ENCODE measurements around the gene DKK1. TPM values are rescaled to one million over a fixed set of nuclear protein-coding genes. Genes with fewer than 3 reads are reported as not detected.
A peak's percentile ranks its signal among the peaks of the same experiment; 100 is the strongest.

DKK1 gene
- polyA plus RNA-seq, 10 donors: 0.36 to 11.7 (median 0.66) TPM

DNA sequence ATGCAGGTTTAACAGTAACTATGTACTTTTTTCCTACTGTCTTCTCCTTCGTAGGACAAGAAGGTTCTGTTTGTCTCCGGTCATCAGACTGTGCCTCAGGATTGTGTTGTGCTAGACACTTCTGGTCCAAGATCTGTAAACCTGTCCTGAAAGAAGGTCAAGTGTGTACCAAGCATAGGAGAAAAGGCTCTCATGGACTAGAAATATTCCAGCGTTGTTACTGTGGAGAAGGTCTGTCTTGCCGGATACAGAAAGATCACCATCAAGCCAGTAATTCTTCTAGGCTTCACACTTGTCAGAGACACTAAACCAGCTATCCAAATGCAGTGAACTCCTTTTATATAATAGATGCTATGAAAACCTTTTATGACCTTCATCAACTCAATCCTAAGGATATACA is 2.4 kb downstream of the DKK1 start:
- DNase-seq: no peak

DNA sequence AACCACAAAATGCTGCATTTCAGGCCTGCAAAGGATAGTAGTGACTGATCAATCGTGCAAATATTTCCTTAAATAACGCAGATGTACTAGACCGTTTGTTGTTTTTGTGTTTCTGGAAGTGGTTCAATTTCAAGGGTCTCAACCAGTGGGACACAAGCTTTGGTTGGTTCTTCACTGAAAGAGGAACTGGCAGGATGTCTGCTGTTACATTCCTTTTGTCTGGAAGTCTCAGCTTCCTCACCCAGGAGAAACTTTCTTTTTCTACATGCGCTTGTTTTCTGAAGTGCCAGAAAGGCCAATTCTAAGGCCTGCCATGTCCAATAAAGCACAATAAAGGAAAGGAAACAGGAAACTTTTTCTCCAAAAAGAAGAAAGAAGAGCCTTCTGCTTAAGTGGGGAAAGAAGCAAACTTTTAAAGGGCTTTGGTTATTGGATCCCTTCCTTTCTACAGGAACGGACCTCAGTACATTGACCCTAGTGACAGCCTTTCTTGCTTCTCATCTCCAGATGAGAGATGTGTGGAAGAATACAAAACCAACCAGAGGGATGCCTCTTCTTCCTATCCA is 4.1 kb downstream of the DKK1 start:
- peak in 1 of 3 donors; percentile 41 for DNase-seq

DNA sequence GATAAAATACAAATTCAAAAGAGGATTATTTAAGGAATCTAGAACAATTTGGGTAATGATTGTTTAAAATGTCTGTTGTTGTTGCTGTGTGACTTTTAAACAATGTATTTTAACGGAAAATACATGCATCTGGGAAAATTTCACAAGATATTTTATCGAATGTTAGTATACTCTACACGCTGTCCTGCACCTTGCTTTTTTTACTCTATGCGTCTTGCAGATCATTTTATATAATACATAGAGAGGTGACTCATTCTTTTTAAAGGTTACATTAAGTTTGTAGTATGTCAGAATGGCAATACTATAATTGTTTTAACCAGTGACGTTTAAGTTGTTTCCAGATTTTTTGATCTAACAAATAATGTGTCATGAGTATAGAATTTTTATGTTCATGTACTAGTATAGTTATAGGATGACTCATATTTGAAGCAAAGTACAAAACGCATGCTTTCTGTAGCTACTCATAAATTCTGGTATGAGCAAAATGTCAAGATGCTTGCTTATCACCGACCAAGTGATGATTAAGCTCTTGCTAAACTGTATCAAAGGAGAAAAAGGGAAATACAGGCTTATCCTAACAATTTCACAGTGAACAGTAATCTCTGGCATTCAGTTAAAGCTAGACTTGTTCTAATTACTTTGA is 4.9 kb downstream of the DKK1 start:
- DNase-seq: peak in 1 of 3 donors; percentile 93

DNA sequence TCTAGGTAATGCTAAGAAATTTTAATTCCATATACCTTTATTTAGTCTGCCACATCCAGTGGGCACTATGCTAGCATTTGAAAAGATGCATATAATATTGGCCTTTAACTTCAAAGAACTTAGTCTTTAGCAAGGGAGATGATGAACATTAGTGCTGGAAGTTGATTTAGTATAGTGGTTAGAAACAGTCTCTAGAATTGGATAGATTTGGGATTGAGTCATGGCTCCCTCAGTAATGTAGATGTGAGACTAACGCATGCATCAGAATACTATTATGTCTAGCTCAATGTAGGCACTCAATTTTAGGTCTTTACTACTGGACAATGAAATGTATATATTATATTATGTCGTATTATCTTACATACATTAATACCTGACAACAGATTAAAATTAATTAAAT is 5.8 kb downstream of the DKK1 start:
- peak in 1 of 3 donors; percentile 43 for DNase-seq

DNA sequence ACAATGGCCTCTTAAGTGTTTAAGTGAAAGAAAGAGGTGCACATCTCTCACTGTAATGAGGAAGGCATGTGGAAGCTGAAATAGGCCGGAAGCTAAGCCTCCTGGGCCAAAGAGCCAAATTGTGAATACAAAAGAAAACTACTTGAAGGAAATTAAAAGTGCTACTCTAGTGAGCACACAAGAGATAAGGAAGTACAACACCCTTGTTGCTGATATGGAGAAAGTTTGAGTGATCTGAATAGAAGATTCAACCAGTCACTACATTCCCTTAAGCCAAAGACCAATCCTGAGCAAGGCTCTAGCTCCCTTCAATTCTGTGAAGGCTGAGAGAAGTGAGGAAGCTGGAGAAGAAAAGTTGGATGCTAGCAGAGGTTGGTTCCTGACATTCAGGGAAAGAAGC is 8.2 kb downstream of the DKK1 start:
- no peak for DNase-seq

DNA sequence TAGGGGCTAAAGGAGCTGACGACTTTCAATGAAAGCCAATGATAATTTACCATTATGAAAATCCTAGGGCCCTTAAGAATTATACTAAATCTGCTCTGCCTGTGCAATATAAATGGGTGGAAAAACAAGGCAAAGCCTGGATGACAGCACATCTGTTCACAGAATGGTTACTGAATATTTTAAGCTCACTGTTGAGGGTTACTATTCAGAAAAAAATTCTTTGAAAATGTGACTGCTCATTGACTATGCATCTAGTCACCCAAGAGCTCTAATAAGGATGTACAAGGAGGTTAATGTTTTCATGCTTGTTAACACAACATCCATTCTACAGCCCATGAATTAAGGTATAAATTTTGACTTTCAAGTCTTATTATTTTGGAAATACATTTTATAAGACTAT is 8.9 kb downstream of the DKK1 start:
- DNase-seq: peak in 1 of 3 donors; percentile 21

DNA sequence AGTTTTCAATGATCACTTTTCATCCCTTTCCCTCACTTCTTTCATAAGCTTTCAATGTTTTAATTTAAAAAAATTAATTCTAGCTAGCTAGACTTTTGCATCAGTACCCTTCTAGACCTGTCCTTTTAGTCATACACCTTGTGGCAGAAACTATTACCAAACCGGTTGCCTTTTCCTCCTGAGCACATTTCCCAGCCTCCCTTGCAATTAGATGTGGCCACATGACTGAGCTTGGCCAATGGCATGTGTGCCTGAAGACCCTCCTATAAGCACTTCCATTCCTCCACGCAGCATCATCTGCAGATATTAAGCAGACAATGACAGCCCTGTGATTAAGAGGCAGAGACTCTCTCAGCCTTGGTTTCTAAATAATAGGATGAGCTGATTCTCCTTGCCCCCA is 12.3 kb downstream of the DKK1 start:
- no peak for DNase-seq

DNA sequence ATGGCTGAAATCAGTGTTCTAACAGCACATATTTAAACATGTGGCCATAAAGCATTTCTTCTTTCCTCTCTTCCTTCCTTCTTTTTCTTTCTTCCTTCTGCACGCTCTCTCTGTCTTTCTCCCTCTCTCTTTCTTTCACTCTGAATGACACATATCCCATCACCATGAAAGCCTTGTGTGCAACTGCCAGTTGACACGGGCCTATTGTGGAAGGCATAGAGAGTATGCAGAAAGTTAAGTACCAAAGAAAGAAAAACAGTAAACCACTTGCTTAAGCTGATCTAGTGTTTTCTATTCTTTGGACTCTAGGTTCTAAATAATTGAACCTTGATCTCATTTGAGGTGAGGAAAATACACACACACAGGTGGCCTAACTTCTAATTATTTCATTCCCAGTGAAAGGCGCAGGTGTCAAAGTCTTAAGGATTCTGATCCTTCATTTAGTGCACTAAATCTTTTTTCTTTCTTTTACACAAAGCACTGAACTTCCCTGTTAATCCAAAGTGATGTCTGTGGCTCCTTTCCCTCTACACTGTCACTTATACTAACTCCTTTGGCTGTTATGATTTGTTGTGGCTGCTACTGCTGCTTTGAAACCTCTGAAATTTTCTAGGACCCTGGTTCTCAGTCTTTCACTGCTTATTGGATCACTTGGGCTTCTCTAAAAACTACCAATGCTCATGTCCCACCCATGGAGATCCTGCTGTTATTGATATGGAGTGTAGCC is 17.7 kb downstream of the DKK1 start:
- no peak for DNase-seq

DNA sequence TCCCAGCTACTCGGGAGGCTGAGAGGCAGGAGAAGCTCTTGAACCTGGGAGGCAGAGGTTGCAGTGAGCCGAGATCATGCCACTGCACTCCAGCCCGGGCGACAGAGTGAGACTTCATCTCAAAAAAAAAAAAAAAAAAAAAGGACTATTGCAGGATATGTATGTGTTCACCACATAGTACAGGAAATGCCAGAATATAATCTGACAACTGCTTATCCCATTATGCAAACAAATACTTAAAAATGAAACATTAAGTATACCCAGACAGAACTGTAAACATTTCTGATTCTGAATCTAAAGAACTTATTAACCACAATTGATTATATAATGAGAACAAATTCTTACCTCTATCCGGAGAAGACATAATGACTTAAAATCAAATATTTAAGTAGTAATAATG is 18.7 kb downstream of the DKK1 start:
- no peak for DNase-seq

- no peak for DNase-seq
Observed at GRCh38 chr10:52334595-52334994, 20.5 kb downstream of the DKK1 start.

- DNase-seq: no peak
Observed at GRCh38 chr10:52335665-52336064, 21.6 kb downstream of the DKK1 start.

- no peak for DNase-seq
Observed at GRCh38 chr10:52337225-52337624, 23.1 kb downstream of the DKK1 start.

GRCh38 chr10:52343439-52343838 is 29.4 kb downstream of the DKK1 start:
- DNase-seq: no peak

GRCh38 chr10:52346394-52347326 is 32.6 kb downstream of the DKK1 start:
- DNase-seq: no peak

GRCh38 chr10:52347327-52347667 is 33.2 kb downstream of the DKK1 start:
- DNase-seq: no peak

DNA sequence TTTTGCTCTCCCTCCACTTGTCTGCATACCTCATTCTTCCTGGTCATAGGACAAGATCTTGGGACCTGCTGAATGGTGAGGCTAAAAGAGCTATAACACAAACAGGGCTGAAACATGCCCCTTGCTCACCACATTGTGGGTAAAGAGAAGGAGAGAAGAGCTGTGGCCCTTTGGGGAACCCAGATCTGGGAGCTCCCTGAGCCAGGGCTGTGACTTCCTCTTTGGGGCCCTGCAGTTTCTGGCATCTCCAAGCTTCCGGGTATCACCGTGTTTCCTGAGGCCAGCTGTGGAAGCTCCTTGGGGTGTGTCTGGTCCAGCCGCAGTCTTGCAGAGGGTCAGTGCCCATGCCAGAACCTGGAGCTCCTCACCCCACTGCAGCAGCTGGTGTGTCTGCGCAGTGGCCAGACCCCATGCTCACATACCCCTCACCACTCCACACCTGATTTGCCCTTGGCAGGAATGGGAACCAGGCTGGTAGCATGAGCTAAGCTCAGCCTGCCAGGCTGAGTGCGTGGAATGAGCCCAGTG is 34.0 kb downstream of the DKK1 start:
- no peak for DNase-seq

DNA sequence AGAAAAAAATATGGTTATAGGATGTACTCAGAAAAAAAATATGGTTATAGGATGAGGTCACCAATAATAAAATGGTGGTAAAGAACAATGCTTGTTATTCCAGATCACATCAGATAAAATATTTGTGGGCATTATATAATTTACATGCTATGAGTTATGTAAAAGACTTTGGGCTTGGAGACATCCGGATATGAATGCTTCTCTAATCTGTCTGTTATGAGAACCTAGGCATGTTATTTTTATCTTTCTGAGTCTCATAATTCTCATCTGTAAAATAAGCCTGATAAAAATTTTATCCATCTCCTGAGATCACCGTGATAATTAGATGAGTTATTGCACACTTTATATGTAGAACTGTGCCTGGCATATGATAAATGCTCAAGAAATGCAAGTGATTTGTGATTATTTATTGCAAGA is 37.8 kb downstream of the DKK1 start:
- peak in 1 of 3 donors; percentile 59 for DNase-seq

DNA sequence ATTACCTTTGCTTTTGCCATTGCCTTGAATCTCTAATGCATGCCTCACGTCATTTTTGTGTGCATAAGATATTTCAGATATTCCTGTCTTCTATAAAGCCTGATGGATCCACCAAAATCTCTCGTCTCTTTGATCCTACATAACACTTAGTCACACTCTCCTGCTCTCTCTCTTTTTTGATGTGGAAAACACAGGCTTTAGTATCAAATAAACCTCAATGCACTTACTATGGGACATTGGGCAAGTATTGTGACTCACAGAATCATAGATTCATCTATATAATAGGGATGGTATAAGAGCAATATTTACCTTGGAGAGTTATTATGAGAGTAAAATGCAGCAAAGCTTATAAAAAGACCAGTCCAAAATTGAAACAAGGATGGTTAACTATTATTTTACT is 39.1 kb downstream of the DKK1 start:
- DNase-seq: no peak

DNA sequence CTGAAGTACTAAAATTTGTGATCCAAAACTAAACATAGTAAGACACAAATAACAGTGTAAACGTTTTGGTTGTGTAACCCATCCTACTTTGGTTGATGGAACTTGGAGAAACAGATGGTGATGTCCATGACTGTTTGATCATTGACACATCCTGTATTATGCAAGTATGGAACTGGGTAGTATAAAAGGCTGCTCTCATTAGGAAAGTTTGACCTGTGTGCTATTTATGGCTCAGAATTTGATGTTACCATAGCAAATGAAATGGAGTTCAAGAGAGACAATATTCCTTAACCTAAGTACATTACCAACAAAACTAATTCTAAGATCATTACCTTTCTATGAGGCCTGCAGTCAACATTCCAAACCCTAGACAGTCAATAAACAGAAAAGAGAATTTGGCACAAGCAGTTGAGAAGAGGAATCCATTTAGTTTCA is 39.9 kb downstream of the DKK1 start:
- no peak for DNase-seq

DNA sequence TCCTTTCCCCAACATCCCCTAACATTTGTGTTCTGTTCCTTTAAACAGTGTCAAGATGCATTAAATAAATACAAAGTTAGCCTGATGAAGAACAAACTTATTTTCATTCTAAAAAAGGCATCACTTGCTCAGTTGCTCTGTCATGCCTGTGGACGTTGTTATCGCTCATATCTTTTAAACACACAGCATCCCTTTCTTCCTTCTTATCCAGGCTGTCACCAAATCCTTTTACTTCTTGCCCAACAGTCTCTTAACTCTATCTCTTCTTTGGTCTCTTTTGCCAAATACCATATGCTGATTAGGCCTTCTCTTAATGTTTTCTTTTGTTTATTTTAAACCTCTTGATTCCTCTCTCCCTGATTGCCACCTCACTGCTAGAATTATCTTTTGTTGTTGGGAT is 43.9 kb downstream of the DKK1 start:
- no peak for DNase-seq

DNA sequence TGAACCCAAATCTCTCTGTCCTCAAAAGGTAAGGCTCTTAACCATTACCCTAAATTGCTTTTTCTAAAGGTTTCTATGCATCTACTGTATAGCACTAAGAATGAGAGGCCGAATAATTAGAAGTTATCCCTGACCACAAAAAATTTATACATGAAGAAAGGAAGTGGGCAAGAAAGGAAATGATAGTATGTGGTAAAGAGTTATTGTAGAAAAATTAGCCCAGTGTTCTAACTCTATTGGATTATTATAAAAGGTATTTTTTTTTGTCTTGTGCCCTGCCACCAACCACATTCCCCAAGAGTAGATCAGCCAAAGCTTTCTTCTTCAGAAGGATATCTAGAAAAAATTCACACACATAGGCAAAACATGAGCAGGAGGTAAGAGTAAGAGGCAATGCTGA is 45.4 kb downstream of the DKK1 start:
- no peak for DNase-seq

All from muscle of back (tissue), 11 donors.